ENCODE results near the gene CNOT3. TPM values are rescaled to one million over a fixed set of nuclear protein-coding genes. Genes with fewer than 3 reads are reported as not detected.

Gene CNOT3
- total and polyA plus RNA-seq, 2 experiments from 2014 or later = 39.6 to 52.8 TPM

DNA sequence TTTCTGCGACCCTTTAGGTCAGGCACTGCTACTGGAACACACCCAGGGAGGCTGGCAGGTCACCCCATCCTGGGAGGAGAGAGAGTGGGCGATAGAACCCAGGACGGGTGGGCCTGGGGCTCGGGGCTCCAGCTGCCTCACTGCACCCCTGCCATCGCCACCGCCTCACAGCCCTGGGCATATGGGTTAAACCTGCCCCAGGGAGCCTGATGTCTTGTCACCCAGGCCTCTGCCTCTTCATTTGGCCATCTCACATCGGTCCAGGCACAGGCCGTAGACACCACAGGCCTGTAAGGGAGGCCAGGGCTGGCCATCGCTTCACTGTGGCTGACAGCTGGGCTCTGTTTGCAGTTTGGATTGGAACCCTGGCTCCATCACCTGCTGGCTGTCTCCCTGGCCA lies 11.8 kb upstream of the CNOT3 start:
- Histone ChIP-seq H3K4me1 (ENCODE audit: low read depth) (no peaks in the 10 kb centered on the region), H3K9me3 (ENCODE audit: low read depth) (no peaks in the 10 kb centered on the region), H3K36me3 (peaks cover 38% of the 10 kb centered on the region), H3K27me3 (no peaks in the 10 kb centered on the region), H3K4me3 (no peak overlapping the region), H3K27ac (no peak overlapping the region)
- DNase-seq (ENCODE audit: low read depth in 1 of 2, low spot score in 1 of 2) = no peak
- TF ChIP-seq CTCF (IDR thresholded peaks at IDR 0.05; ENCODE audit: low read depth, low read length) = no peak

DNA sequence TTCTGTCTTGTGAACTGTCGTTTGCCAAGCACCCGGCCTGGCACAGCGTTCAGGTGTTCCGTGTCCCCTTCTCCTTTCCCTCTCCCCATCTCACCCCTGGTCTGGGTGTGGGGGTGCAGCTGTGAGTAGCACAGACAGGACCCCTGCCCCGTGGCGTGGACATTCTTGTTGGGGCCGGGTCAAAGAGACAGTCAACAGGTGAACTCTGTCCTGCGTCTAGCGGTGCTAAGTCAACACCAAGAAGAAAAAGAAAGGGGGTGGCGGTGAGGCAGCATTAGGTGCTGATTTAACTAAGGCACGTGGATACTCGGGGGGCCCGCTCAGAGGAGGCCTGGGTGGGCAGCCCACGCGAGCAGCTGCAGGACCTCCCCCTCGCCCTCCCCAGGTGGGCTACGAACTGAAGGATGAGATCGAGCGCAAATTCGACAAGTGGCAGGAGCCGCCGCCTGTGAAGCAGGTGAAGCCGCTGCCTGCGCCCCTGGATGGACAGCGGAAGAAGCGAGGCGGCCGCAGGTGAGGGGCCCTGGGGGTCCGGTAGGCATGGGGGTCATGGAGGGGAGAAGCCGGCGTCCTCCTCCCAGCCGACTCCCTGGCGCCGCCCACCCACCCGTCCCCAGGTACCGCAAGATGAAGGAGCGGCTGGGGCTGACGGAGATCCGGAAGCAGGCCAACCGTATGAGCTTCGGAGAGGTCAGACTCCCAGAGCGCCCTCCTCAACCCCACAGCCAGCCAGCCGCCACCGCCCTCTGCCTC lies 9.7 kb upstream of the CNOT3 start:
- no peak for DNase-seq (ENCODE audit: low read depth in 1 of 2, low spot score in 1 of 2)
- Histone ChIP-seq H3K4me1 (ENCODE audit: low read depth) (no peaks in the 10 kb centered on the region), H3K27ac (no peak overlapping the region), H3K27me3 (no peaks in the 10 kb centered on the region), H3K4me3 (no peak overlapping the region), H3K9me3 (ENCODE audit: low read depth) (no peaks in the 10 kb centered on the region), H3K36me3 (peaks cover 26% of the 10 kb centered on the region)
- no peak for TF ChIP-seq CTCF (IDR thresholded peaks at IDR 0.05; ENCODE audit: low read depth, low read length)

GRCh38 chr19:54128441-54128725 lies 9.2 kb upstream of the CNOT3 start:
- Histone ChIP-seq H3K9me3 (ENCODE audit: low read depth) (no peaks in the 10 kb centered on the region), H3K4me1 (ENCODE audit: low read depth) (no peaks in the 10 kb centered on the region), H3K27ac (no peak overlapping the region), H3K27me3 (no peaks in the 10 kb centered on the region), H3K36me3 (peaks cover 25% of the 10 kb centered on the region), H3K4me3 (no peak overlapping the region)
- no peak for DNase-seq (ENCODE audit: low read depth in 1 of 2, low spot score in 1 of 2)
- no peak for TF ChIP-seq CTCF (IDR thresholded peaks at IDR 0.05; ENCODE audit: low read depth, low read length)

GRCh38 chr19:54128796-54129616 lies 8.6 kb upstream of the CNOT3 start:
- H3K27ac ChIP-seq = no peak overlapping the region
- H3K9me3 ChIP-seq (ENCODE audit: low read depth) = no peaks in the 10 kb centered on the region
- H3K36me3 ChIP-seq = peaks cover 24% of the 10 kb centered on the region
- H3K4me1 ChIP-seq (ENCODE audit: low read depth) = no peaks in the 10 kb centered on the region
- no peak overlapping the region for H3K4me3 ChIP-seq
- no peak for TF ChIP-seq CTCF (IDR thresholded peaks at IDR 0.05; ENCODE audit: low read depth, low read length)
- DNase-seq (ENCODE audit: low read depth in 1 of 2, low spot score in 1 of 2) = no peak
- H3K27me3 ChIP-seq = no peaks in the 10 kb centered on the region

DNA sequence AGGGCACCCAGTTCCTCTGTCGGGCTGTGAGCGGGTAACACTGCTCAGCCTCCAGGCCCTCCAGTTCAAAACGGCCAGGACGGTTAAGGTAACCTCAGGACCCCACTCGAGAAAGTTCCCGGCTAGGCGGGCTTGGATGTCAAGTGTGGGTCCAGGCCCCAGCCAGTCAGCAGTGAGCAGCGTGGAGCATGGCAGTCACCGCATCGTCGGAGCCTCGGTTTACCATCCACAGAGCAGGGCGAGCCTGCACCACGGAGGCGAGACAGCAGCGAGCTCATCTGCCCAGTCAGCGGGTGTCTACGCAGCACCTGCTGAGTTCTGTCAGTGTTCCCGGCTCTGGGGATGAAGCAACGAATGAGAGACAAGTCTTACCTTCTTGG lies 8.0 kb upstream of the CNOT3 start:
- Histone ChIP-seq H3K9me3 (ENCODE audit: low read depth) (no peaks in the 10 kb centered on the region), H3K4me1 (ENCODE audit: low read depth) (no peaks in the 10 kb centered on the region)

More for the DNA sequence above, 8.0 kb upstream of the CNOT3 start:
- Histone ChIP-seq H3K4me3 (no peak overlapping the region), H3K36me3 (peaks cover 20% of the 10 kb centered on the region), H3K27me3 (no peaks in the 10 kb centered on the region), H3K27ac (no peak overlapping the region)
- DNase-seq (ENCODE audit: low read depth in 1 of 2, low spot score in 1 of 2) = no peak
- no peak for TF ChIP-seq CTCF (IDR thresholded peaks at IDR 0.05; ENCODE audit: low read depth, low read length)
